Neural cell (in vitro differentiated cells): ENCODE results near the gene GALNT12. TPM values are rescaled to one million over a fixed set of nuclear protein-coding genes. Genes with fewer than 3 reads are reported as not detected.

Experiments used
- H2AFZ ChIP-seq: fragments of 200-600, 300-800 bp; sonication (generic), shearing (Covaris generic); 2 replicates; pipeline ENCODE4 v1.6.0; 2014; ENCODE audit warnings: low read depth, mild to moderate bottlenecking, antibody characterized with exemption, low read length, moderate library complexity
- H3F3A ChIP-seq: fragments of 200-600 bp; shearing (Covaris generic); 2 replicates; pipeline ENCODE4 v1.6.1; 2016; ENCODE audit warnings: mild to moderate bottlenecking, moderate library complexity, mixed read lengths, antibody characterized with exemption, low read length; ENCODE audit not compliant: insufficient read depth, poor library complexity, severe bottlenecking
- H3K27ac ChIP-seq: fragments of 200-600, 300-800 bp; sonication (generic), shearing (Covaris generic); 2 replicates; pipeline ENCODE4 v1.5.1; 2014; ENCODE audit warnings: mild to moderate bottlenecking, low read length, moderate library complexity
- H3K27me3 ChIP-seq: fragments of 300-800, 200-600 bp; sonication (generic), shearing (Covaris generic); 2 replicates; pipeline ENCODE4 v1.6.0; 2014; ENCODE audit warnings: mild to moderate bottlenecking, low read depth, low read length, moderate library complexity; ENCODE audit not compliant: insufficient read depth
- H3K36me3 ChIP-seq: fragments of 300-800, 200-600 bp; sonication (generic), shearing (Covaris generic); 2 replicates; pipeline ENCODE4 v1.5.1; 2014; ENCODE audit warnings: mild to moderate bottlenecking, antibody characterized with exemption, low read length, moderate library complexity; ENCODE audit not compliant: insufficient read depth
- H3K4me2 ChIP-seq: fragments of 300-800, 200-600 bp; sonication (generic), shearing (Covaris generic); 2 replicates; pipeline ENCODE4 v1.6.0; 2014; ENCODE audit warnings: mild to moderate bottlenecking, low read length
- H3K4me3 ChIP-seq: fragments of 300-800, 200-600 bp; sonication (generic), shearing (Covaris generic); 2 replicates; pipeline ENCODE4 v1.5.1; 2014; ENCODE audit warnings: mild to moderate bottlenecking, low read length, moderate library complexity
- H3K79me2 ChIP-seq: fragments of 200-600 bp; shearing (Covaris generic); replicated peaks from 2 replicates; pipeline ENCODE4 v1.6.0; 2014; ENCODE audit warnings: mild to moderate bottlenecking, low read length, moderate library complexity; ENCODE audit not compliant: insufficient read depth
- H3K9ac ChIP-seq: fragments of 300-800, 200-600 bp; sonication (generic), shearing (Covaris generic); 2 replicates; pipeline ENCODE4 v1.6.1; 2016; ENCODE audit warnings: mild to moderate bottlenecking, low read length, mixed read lengths
- H3K9me2 ChIP-seq: fragments of 200-600 bp; shearing (Covaris generic); 2 replicates; pipeline ENCODE4 v1.6.1; 2016; ENCODE audit warnings: mild to moderate bottlenecking, low read length, mixed read lengths; ENCODE audit not compliant: insufficient read depth
- H3K9me3 ChIP-seq: fragments of 200-600, 300-800 bp; sonication (generic), shearing (Covaris generic); 2 replicates; pipeline ENCODE4 v1.6.1; 2016; ENCODE audit warnings: mild to moderate bottlenecking, mixed run types, low read length, moderate library complexity, mixed read lengths
- H4K20me1 ChIP-seq: fragments of 200-600 bp; shearing (Covaris generic); 2 replicates; pipeline ENCODE4 v1.6.1; 2016; ENCODE audit warnings: mild to moderate bottlenecking, mixed run types; ENCODE audit not compliant: insufficient read depth
- CTCF ChIP-seq: fragments of 450-650 bp; IDR thresholded peaks from 2 replicates; pipeline ENCODE4 v1.5.1; 2014; ENCODE audit warnings: antibody characterized with exemption, mild to moderate bottlenecking, moderate library complexity; ENCODE audit not compliant: poor library complexity, severe bottlenecking
- EZH2 ChIP-seq: fragments of 200-600, 300-800 bp; shearing (Covaris generic), sonication (generic); IDR thresholded peaks from 2 replicates; pipeline ENCODE4 v1.6.1; 2014; ENCODE audit warnings: antibody characterized with exemption, low read length, borderline replicate concordance, mild to moderate bottlenecking; ENCODE audit not compliant: insufficient read depth, poor library complexity, severe bottlenecking
- MXI1 ChIP-seq: fragments of 450-650 bp; conservative IDR thresholded peaks from 2 replicates; pipeline ENCODE4 v1.6.1; 2014; ENCODE audit warnings: antibody characterized with exemption, mild to moderate bottlenecking; ENCODE audit not compliant: poor library complexity, severe bottlenecking
- POLR2AphosphoS5 ChIP-seq: IDR thresholded peaks from 2 replicates; pipeline ENCODE4 v1.6.1; 2012
- RAD21 ChIP-seq: fragments of 450-650 bp; conservative IDR thresholded peaks from 2 replicates; pipeline ENCODE4 v1.6.1; 2014; ENCODE audit warnings: antibody characterized with exemption, mild to moderate bottlenecking, moderate library complexity
- SMC3 ChIP-seq: fragments of 450-650 bp; conservative IDR thresholded peaks from 2 replicates; pipeline ENCODE4 v1.6.1; 2014; ENCODE audit warnings: antibody characterized with exemption, mild to moderate bottlenecking, moderate library complexity; ENCODE audit not compliant: poor library complexity
- TAF1 ChIP-seq: IDR thresholded peaks from 2 replicates; pipeline ENCODE4 v1.6.1; 2012; ENCODE audit warnings: low read depth
- polyA plus RNA-seq: library from polyadenylated mRNA; depleted of rRNA; stranded (reverse); fragments of >200 nt; gene quantifications from 2 replicates; pipeline ENCODE4 v1.2.3, GENCODE V29; 2014
- TF ChIP-seq, protein P1 (sequence below): IDR thresholded peaks from 2 replicates; pipeline ENCODE4 v1.6.1; 2012; ENCODE audit warnings: borderline replicate concordance

Gene GALNT12
- polyA plus RNA-seq, 1 donor from 2014 or later = 8.4 TPM

- Histone ChIP-seq H3K9me3 (peaks cover 5% of the 10 kb centered on the region), H3K9me2 (no peaks in the 10 kb centered on the region), H3K9ac (no peak overlapping the region), H3F3A (no peaks in the 10 kb centered on the region), H3K27me3 (no peaks in the 10 kb centered on the region), H2AFZ (no peak overlapping the region), H4K20me1 (no peaks in the 10 kb centered on the region), H3K4me3 (no peak overlapping the region), H3K79me2 (no peaks in the 10 kb centered on the region), H3K4me2 (no peak overlapping the region), H3K27ac (no peak overlapping the region), H3K36me3 (no peaks in the 10 kb centered on the region)
- TF ChIP-seq, protein P1, sequence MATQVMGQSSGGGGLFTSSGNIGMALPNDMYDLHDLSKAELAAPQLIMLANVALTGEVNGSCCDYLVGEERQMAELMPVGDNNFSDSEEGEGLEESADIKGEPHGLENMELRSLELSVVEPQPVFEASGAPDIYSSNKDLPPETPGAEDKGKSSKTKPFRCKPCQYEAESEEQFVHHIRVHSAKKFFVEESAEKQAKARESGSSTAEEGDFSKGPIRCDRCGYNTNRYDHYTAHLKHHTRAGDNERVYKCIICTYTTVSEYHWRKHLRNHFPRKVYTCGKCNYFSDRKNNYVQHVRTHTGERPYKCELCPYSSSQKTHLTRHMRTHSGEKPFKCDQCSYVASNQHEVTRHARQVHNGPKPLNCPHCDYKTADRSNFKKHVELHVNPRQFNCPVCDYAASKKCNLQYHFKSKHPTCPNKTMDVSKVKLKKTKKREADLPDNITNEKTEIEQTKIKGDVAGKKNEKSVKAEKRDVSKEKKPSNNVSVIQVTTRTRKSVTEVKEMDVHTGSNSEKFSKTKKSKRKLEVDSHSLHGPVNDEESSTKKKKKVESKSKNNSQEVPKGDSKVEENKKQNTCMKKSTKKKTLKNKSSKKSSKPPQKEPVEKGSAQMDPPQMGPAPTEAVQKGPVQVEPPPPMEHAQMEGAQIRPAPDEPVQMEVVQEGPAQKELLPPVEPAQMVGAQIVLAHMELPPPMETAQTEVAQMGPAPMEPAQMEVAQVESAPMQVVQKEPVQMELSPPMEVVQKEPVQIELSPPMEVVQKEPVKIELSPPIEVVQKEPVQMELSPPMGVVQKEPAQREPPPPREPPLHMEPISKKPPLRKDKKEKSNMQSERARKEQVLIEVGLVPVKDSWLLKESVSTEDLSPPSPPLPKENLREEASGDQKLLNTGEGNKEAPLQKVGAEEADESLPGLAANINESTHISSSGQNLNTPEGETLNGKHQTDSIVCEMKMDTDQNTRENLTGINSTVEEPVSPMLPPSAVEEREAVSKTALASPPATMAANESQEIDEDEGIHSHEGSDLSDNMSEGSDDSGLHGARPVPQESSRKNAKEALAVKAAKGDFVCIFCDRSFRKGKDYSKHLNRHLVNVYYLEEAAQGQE = no peak
- TF ChIP-seq TAF1 (no peak), MXI1 (no peak), CTCF (no peak), EZH2 (no peak), POLR2AphosphoS5 (no peak), RAD21 (no peak)
Observed at GRCh38 chr9:98852460-98852734, 44.9 kb downstream of the GALNT12 start.

- no peak overlapping the region for H3K4me3 ChIP-seq
- no peak overlapping the region for H3K27ac ChIP-seq
- H3K9me2 ChIP-seq = no peaks in the 10 kb centered on the region
- H3K9me3 ChIP-seq = peaks cover 5% of the 10 kb centered on the region
- no peaks in the 10 kb centered on the region for H3K36me3 ChIP-seq
- no peak overlapping the region for H2AFZ ChIP-seq
- no peak overlapping the region for H3K9ac ChIP-seq
- no peaks in the 10 kb centered on the region for H4K20me1 ChIP-seq
- no peak for TF ChIP-seq TAF1
- no peak for TF ChIP-seq SMC3
- TF ChIP-seq CTCF = no peak
- no peak for TF ChIP-seq EZH2
- no peak for TF ChIP-seq POLR2AphosphoS5
- TF ChIP-seq, protein P1 = no peak
- no peak for TF ChIP-seq MXI1
- no peak for TF ChIP-seq RAD21
- H3K79me2 ChIP-seq = no peaks in the 10 kb centered on the region
- no peak overlapping the region for H3K4me2 ChIP-seq
- no peaks in the 10 kb centered on the region for H3F3A ChIP-seq
- no peaks in the 10 kb centered on the region for H3K27me3 ChIP-seq
Observed at GRCh38 chr9:98852961-98853360, 45.5 kb downstream of the GALNT12 start.
